Effector memory CD4-positive, alpha-beta T cell (primary cell): ENCODE results near the gene HYAL1.
"Not testable (repeated sequence)": the region's sequence is repeated elsewhere in the genome, so short reads cannot be mapped to it uniquely, and the experiment has no call there.

Experiments
- DNase-seq, 3 donors: peaks; one replicate each; pipeline ENCODE4 v3.0.0-alpha.2; 2020
- H3K27ac ChIP-seq: 2 replicates; pipeline ENCODE4 v1.7.0; 2013; ENCODE audit warnings: mild to moderate bottlenecking, low read length, moderate library complexity; ENCODE audit not compliant: insufficient read depth, poor library complexity, severe bottlenecking
- H3K27me3 ChIP-seq: replicated peaks from 2 replicates; pipeline ENCODE4 v1.7.0; 2013; ENCODE audit warnings: mild to moderate bottlenecking, low read length; ENCODE audit not compliant: insufficient read depth, control insufficient read depth, poor library complexity, severe bottlenecking
- H3K36me3 ChIP-seq: 2 replicates; pipeline ENCODE4 v1.7.0; 2013; ENCODE audit warnings: mild to moderate bottlenecking, low read length, moderate library complexity; ENCODE audit not compliant: control insufficient read depth, insufficient read depth
- H3K4me1 ChIP-seq: 2 replicates; pipeline ENCODE4 v1.7.0; 2013; ENCODE audit warnings: low read length, mild to moderate bottlenecking; ENCODE audit not compliant: control insufficient read depth, insufficient read depth, poor library complexity, severe bottlenecking
- H3K4me3 ChIP-seq: 2 replicates; pipeline ENCODE4 v1.7.0; 2013; ENCODE audit warnings: low read length, low read depth, mild to moderate bottlenecking; ENCODE audit not compliant: insufficient read depth, poor library complexity, severe bottlenecking
- H3K9me3 ChIP-seq: 2 replicates; pipeline ENCODE4 v1.7.0; 2013; ENCODE audit warnings: mild to moderate bottlenecking, low read length, moderate library complexity; ENCODE audit not compliant: control insufficient read depth

Gene HYAL1

GRCh38 chr3:50266836-50267235 is 36.5 kb downstream of the HYAL1 start:
- no peak overlapping the region for H3K4me3 ChIP-seq
- DNase-seq: no peak

GRCh38 chr3:50266017-50266416 is 37.4 kb downstream of the HYAL1 start:
- Histone ChIP-seq H3K4me1 (no peaks in the 10 kb centered on the region), H3K27me3 (peaks cover 5% of the 10 kb centered on the region), H3K36me3 (no peaks in the 10 kb centered on the region), H3K9me3 (no peaks in the 10 kb centered on the region), H3K27ac (no peak overlapping the region), H3K4me3 (no peak overlapping the region)
- DNase-seq: no peak

More at GRCh38 chr3:50266836-50267235, 36.5 kb downstream of the HYAL1 start:
- Histone ChIP-seq H3K9me3 (no peaks in the 10 kb centered on the region), H3K4me1 (no peaks in the 10 kb centered on the region), H3K36me3 (no peaks in the 10 kb centered on the region), H3K27ac (no peak overlapping the region), H3K27me3 (peaks cover 5% of the 10 kb centered on the region)

GRCh38 chr3:50265571-50265970 is 37.8 kb downstream of the HYAL1 start:
- peaks cover 5% of the 10 kb centered on the region for H3K27me3 ChIP-seq
- no peaks in the 10 kb centered on the region for H3K36me3 ChIP-seq
- peaks cover 1% of the 10 kb centered on the region for H3K4me1 ChIP-seq
- DNase-seq: no peak
- no peak overlapping the region for H3K4me3 ChIP-seq
- H3K9me3 ChIP-seq: no peaks in the 10 kb centered on the region
- no peak overlapping the region for H3K27ac ChIP-seq

DNA sequence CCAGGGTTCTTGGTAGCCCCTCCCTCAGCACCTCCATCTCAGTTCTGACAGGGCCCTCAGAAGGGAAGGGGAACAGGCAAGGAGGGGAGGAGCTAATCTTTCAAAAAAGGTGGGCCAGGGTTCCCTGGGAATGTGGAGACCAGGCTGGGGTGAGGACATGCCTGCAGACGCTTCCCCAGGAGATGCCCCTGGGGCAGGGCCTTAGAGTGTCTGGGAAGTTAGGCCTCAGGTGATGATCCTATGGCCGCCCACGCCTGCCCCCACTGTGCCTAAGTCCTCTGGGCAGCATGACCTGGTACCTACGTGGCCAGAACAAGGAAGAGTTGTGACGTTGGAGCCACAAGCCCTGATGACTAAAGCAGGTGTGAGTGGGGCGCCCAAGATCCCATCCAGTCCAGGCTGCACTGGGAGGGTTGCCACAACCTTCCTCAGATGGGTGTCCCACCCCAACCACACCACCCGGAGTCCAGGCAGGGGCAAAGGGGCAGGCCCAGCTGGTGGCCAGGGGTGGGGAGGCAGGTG is 38.3 kb downstream of the HYAL1 start:
- H3K36me3 ChIP-seq: no peaks in the 10 kb centered on the region
- H3K27me3 ChIP-seq: peaks cover 5% of the 10 kb centered on the region
- H3K27ac ChIP-seq: no peak overlapping the region
- H3K4me1 ChIP-seq: peaks cover 6% of the 10 kb centered on the region
- H3K9me3 ChIP-seq: no peaks in the 10 kb centered on the region
- DNase-seq: no peak
- no peak overlapping the region for H3K4me3 ChIP-seq

DNA sequence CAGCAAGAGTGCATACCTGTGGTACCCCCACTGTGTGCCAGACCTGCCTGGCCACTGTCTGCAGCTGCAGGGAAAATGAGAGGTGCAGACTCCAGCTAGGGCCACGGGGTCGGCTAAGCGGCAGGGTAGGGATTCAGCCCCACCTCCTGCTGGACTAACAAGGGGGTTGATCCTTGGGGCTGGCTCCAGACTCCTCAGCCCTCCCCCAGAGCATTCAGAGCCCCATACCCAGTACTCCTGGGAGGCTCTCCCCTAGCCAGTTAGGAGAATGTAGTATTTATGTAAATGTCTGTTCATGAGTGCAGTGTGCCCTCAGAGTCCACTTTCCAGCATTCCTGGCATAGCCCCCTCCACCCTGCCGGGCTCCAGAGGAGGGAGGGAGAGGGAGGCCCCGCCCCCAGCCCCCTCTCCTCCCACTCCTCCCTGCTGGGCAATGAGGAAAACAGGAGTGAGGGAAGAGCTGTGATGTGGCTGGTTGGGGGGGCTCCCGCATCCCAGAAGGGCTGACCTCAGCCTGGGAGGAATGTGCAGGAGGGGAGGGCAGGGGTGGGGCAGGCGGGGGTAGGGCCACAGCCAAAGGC is 38.9 kb downstream of the HYAL1 start:
- H3K27ac ChIP-seq: no peak overlapping the region
- no peaks in the 10 kb centered on the region for H3K9me3 ChIP-seq
- DNase-seq: no peak
- H3K27me3 ChIP-seq: peaks cover 5% of the 10 kb centered on the region
- H3K4me3 ChIP-seq: no peak overlapping the region
- H3K36me3 ChIP-seq: no peaks in the 10 kb centered on the region
- peaks cover 7% of the 10 kb centered on the region for H3K4me1 ChIP-seq

GRCh38 chr3:50263478-50264382 is 39.6 kb downstream of the HYAL1 start:
- H3K27me3 ChIP-seq: peaks cover 5% of the 10 kb centered on the region
- H3K27ac ChIP-seq: no peak overlapping the region
- H3K36me3 ChIP-seq: peaks cover 3% of the 10 kb centered on the region
- DNase-seq: no peak
- peaks cover 7% of the 10 kb centered on the region for H3K4me1 ChIP-seq
- no peak overlapping the region for H3K4me3 ChIP-seq
- H3K9me3 ChIP-seq: no peaks in the 10 kb centered on the region

GRCh38 chr3:50262778-50263177 is 40.6 kb downstream of the HYAL1 start:
- no peak overlapping the region for H3K4me3 ChIP-seq
- peaks cover 7% of the 10 kb centered on the region for H3K4me1 ChIP-seq
- peaks cover 5% of the 10 kb centered on the region for H3K27me3 ChIP-seq
- H3K36me3 ChIP-seq: peaks cover 12% of the 10 kb centered on the region
- DNase-seq: no peak
- no peaks in the 10 kb centered on the region for H3K9me3 ChIP-seq
- no peak overlapping the region for H3K27ac ChIP-seq

DNA sequence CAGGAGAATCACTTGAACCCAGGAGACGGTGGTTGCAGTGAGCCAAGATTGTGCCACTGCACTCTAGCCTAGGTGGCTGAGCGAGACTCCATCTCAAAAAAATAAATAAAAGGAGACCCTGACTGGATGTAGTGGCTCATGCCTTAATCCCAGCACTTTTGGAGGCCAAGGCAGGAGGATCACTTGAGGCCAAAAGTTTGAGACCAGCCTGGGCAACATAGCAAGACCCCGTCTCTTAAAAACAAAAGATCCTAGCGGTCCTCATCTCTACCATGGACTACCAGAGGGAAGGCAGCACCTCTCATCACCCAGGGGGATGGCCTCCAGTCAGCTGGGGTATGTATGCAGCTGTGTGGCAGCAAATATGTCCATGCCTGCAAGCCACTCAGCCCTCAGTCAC is 41.2 kb downstream of the HYAL1 start:
- H3K36me3 ChIP-seq: peaks cover 18% of the 10 kb centered on the region
- H3K27ac ChIP-seq, DNase-seq: not testable (repeated sequence)

DNA sequence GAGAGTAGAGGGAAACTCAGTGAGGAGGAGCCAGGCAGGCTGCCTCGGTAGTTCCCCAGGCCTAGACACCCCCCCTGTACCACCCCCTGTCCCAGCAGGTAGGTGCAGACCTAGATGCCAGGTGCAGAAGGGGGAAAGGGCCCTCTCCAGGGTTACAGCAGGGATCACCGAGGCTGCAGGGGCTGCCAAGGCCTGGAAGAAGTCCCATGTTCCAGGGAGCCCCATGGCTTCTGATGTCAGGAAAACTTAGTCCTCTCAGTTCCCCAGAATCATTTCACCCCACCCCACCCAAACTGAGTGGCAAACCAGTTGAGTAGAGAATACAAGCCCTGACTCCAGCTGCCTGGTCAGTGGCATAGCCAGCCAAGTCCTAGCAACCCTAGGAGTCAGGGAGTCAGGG is 41.9 kb downstream of the HYAL1 start:
- no peak for DNase-seq
- no peak overlapping the region for H3K4me3 ChIP-seq
- H3K36me3 ChIP-seq: peaks cover 25% of the 10 kb centered on the region
- peaks cover 7% of the 10 kb centered on the region for H3K4me1 ChIP-seq
- no peak overlapping the region for H3K27ac ChIP-seq
- H3K9me3 ChIP-seq: no peaks in the 10 kb centered on the region
- no peaks in the 10 kb centered on the region for H3K27me3 ChIP-seq

More for the DNA sequence above, 41.2 kb downstream of the HYAL1 start:
- H3K27me3 ChIP-seq, H3K4me3 ChIP-seq, H3K9me3 ChIP-seq, H3K4me1 ChIP-seq: not testable (repeated sequence)

DNA sequence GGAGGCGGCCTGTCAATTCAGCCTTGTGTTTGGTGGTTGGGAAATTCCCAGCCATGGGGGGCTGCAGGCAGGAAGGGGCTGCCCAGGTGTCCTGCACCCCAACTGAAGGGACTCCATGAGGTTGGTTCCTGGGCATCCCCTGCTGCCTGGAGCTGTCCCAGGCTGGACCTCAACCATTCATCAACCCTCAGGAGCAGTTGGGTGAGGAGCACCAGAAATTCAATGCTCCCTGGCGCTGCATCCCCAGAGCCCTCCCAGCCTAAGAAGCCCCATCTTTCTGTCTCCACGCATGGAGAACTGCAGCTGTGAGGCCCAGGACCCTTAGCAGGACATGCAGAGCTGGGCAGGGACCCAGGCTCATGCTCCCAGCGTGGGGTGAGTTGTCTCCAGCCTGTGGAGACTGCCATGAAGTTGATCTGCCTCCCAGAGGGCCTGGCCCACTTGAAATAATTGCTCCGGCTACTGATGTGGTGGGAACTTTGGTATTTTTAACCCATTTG is 42.4 kb downstream of the HYAL1 start:
- Histone ChIP-seq H3K4me1 (peaks cover 7% of the 10 kb centered on the region), H3K4me3 (no peak overlapping the region), H3K27me3 (no peaks in the 10 kb centered on the region), H3K27ac (no peak overlapping the region), H3K9me3 (no peaks in the 10 kb centered on the region), H3K36me3 (peaks cover 30% of the 10 kb centered on the region)
- no peak for DNase-seq
